ENCODE measurements around the gene SIMC1. TPM values are rescaled to one million over a fixed set of nuclear protein-coding genes. Genes with fewer than 3 reads are reported as not detected.

Gene SIMC1
- total RNA-seq, 1 experiment from 2014 or later, result 17.7 TPM

GRCh38 chr5:176394096-176394495, 155.9 kb downstream of the SIMC1 start:
- peaks cover 2% of the 10 kb centered on the region; the same call in 1 of the 2 replicates for H3K27me3 Mint-ChIP-seq (ENCODE audit: low read depth)
- Histone ChIP-seq H2BK12ac (ENCODE audit: insufficient read length, low read depth, low read length) (no peak overlapping the region), H2BK120ac (ENCODE audit: low read depth, low read length, poor library complexity, severe bottlenecking) (no peak overlapping the region), H4K20me1 (ENCODE audit: control insufficient read depth, insufficient read depth, insufficient read length) (no peaks in the 10 kb centered on the region), H3K4me2 (ENCODE audit: insufficient read depth, insufficient read length, low read length) (no peak overlapping the region), H3K79me2 (ENCODE audit: insufficient read depth, low read length) (no peaks in the 10 kb centered on the region), H3K18ac (ENCODE audit: insufficient read length, low read depth, low read length) (no peak overlapping the region), H3K9me3 (ENCODE audit: control insufficient read depth, low read depth, low read length) (no peaks in the 10 kb centered on the region), H2BK15ac (ENCODE audit: low read depth, low read length) (no peak overlapping the region), H3K79me1 (ENCODE audit: insufficient read depth, low read depth, low read length, poor library complexity, severe bottlenecking) (no peaks in the 10 kb centered on the region), H2AK5ac (ENCODE audit: insufficient read length, low read length) (no peak overlapping the region), H2AFZ (ENCODE audit: low read length) (no peak overlapping the region), H3K27ac (ENCODE audit: insufficient read length, low read depth, low read length) (no peak overlapping the region), H3K9ac (ENCODE audit: extremely low read depth, insufficient read length, low read length) (no peak overlapping the region), H3T11ph (ENCODE audit: low read length) (no peak overlapping the region), H3K4ac (ENCODE audit: low read depth, low read length) (no peak overlapping the region), H3K14ac (ENCODE audit: insufficient read depth, low read length) (no peak overlapping the region), H4K91ac (ENCODE audit: insufficient read length, low read depth, low read length) (no peak overlapping the region), H3K23ac (ENCODE audit: insufficient read length, low read depth, low read length) (no peak overlapping the region), H3K56ac (ENCODE audit: insufficient read length, low read depth, low read length) (no peak overlapping the region), H3K4me1 (ENCODE audit: insufficient read depth, low read length) (no peaks in the 10 kb centered on the region), H2BK5ac (ENCODE audit: insufficient read length, low read length) (no peak overlapping the region), H3K23me2 (ENCODE audit: insufficient read length, low read depth, low read length, poor library complexity, severe bottlenecking) (peaks cover 4% of the 10 kb centered on the region), H2BK20ac (ENCODE audit: low read depth, low read length, poor library complexity, severe bottlenecking) (no peak overlapping the region), H3K27me3 (ENCODE audit: insufficient read depth, low read length) (no peaks in the 10 kb centered on the region), H4K8ac (replicated peaks; ENCODE audit: insufficient read length, low read depth, low read length) (no peak overlapping the region), H4K5ac (ENCODE audit: insufficient read length, low read depth, low read length) (no peak overlapping the region)
- peaks cover 0 to 10% (median 2%) of the 10 kb centered on the region in 3 experiments; a peak in 4 of 7 replicates for H3K36me3 Mint-ChIP-seq (ENCODE audit: insufficient read depth in 1 of 3, low read depth in 3 of 3)
- no CpG with 5 or more reads among the region's 9 CpGs for WGBS (ENCODE audit: extremely low coverage, insufficient read length, low lambda C conversion rate)
- H3K4me1 Mint-ChIP-seq, result peaks cover 3% of the 10 kb centered on the region in 2 experiments; a peak in 3 of 4 replicates
- DNase-seq, result no peak
- H3K27ac Mint-ChIP-seq, result no peak overlapping the region
- no peak overlapping the region for H3K4me3 Mint-ChIP-seq
- no peak for TF ChIP-seq CTCF (conservative IDR thresholded peaks at IDR 0.05)
- H3K9me3 Mint-ChIP-seq, result no peaks in the 10 kb centered on the region
